IMR-90 (cell line): ENCODE measurements around the gene COG4. TPM values are rescaled to one million over a fixed set of nuclear protein-coding genes. Genes with fewer than 3 reads are reported as not detected.
A peak's percentile ranks its signal among the peaks of the same experiment; 100 is the strongest.

Experiments
- ATAC-seq: fragments of 200-7000 bp; cut with Tn5 transposase; 2 replicates; pipeline ENCODE4 v1.9.1; 2020; ENCODE audit warnings: low read depth, mild to moderate bottlenecking, moderate library complexity
- BruUV-seq: library from RNA; stranded (reverse); fragments of 400-500 nt; replicated peaks from 2 replicates; lab custom pipeline; 2021; lab: Mats Ljungman, UMichigan
- CTCF ChIA-PET: fragments of 300-600 bp; formaldehyde crosslinking; extraction: SDS; loops from one replicate; lab custom pipeline; 2021; ENCODE audit warnings: antibody characterized with exemption; lab: Yijun Ruan, JAX
- POLR2A ChIA-PET: fragments of 300-600 bp; sonication (Branson Sonifier 250); formaldehyde crosslinking; loops from one replicate; lab custom pipeline; 2022; ENCODE audit warnings: antibody characterized with exemption; ENCODE audit not compliant: unreplicated experiment; lab: Charles Lee
- DNase-seq: peaks from one replicate; pipeline ENCODE4 v3.0.0; 2013
- H2AFZ ChIP-seq: replicated peaks from 2 replicates; pipeline ENCODE3; 2013; ENCODE audit warnings: low read length, mild to moderate bottlenecking; ENCODE audit not compliant: poor library complexity
- H2AK5ac ChIP-seq: 2 replicates; pipeline ENCODE4 v1.6.1; 2013; ENCODE audit warnings: low read depth, low read length, inconsistent platforms
- H2AK9ac ChIP-seq: replicated peaks from 2 replicates; pipeline ENCODE3; 2013; ENCODE audit warnings: mild to moderate bottlenecking, low read depth, low read length, moderate library complexity; ENCODE audit not compliant: poor library complexity
- H2BK120ac ChIP-seq: 2 replicates; pipeline ENCODE4 v1.6.1; 2013; ENCODE audit warnings: low read depth, low read length, inconsistent platforms
- H2BK15ac ChIP-seq: 3 replicates; pipeline ENCODE4 v1.6.1; 2013; ENCODE audit warnings: low read depth, low read length, inconsistent platforms
- H2BK20ac ChIP-seq: 2 replicates; pipeline ENCODE4 v1.6.1; 2013; ENCODE audit warnings: low read depth, mild to moderate bottlenecking, inconsistent platforms, low read length, moderate library complexity
- H2BK5ac ChIP-seq: 2 replicates; pipeline ENCODE4 v1.6.1; 2013; ENCODE audit warnings: mild to moderate bottlenecking, low read depth, low read length, inconsistent platforms; ENCODE audit not compliant: poor library complexity, severe bottlenecking
- H3K14ac ChIP-seq: replicated peaks from 2 replicates; pipeline ENCODE4 v1.6.1; 2013; ENCODE audit warnings: low read depth, low read length, inconsistent platforms
- H3K18ac ChIP-seq: 2 replicates; pipeline ENCODE4 v1.6.1; 2013; ENCODE audit warnings: low read depth, low read length, control low read depth
- H3K23ac ChIP-seq: 2 replicates; pipeline ENCODE4 v1.6.1; 2013; ENCODE audit warnings: low read depth, low read length, inconsistent platforms
- H3K27ac ChIP-seq: 2 replicates; pipeline ENCODE4 v1.5.1; 2013; ENCODE audit warnings: mild to moderate bottlenecking, control low read depth, low read length; ENCODE audit not compliant: insufficient read depth
- H3K27me3 ChIP-seq: 2 replicates; pipeline ENCODE4 v1.6.1; 2013; ENCODE audit warnings: low read length; ENCODE audit not compliant: control insufficient read depth, insufficient read depth
- H3K36me3 ChIP-seq: 2 replicates; pipeline ENCODE4 v1.6.1; 2013; ENCODE audit warnings: low read length, mixed read lengths; ENCODE audit not compliant: control insufficient read depth, insufficient read depth
- H3K4ac ChIP-seq: 2 replicates; pipeline ENCODE4 v1.6.1; 2013; ENCODE audit warnings: low read depth, low read length, inconsistent platforms
- H3K4me1 ChIP-seq: 2 replicates; pipeline ENCODE4 v1.6.1; 2013; ENCODE audit warnings: low read length, mixed read lengths; ENCODE audit not compliant: control insufficient read depth, insufficient read depth
- H3K4me2 ChIP-seq: 2 replicates; pipeline ENCODE4 v1.6.1; 2013; ENCODE audit warnings: low read depth, mild to moderate bottlenecking, control low read depth, low read length, moderate library complexity
- H3K4me3 ChIP-seq: 2 replicates; pipeline ENCODE4 v1.5.1; 2013; ENCODE audit warnings: low read depth, mild to moderate bottlenecking, control low read depth, low read length, moderate library complexity; ENCODE audit not compliant: insufficient read depth
- H3K56ac ChIP-seq: 2 replicates; pipeline ENCODE4 v1.6.1; 2013; ENCODE audit warnings: low read length, inconsistent platforms; ENCODE audit not compliant: insufficient read depth; ENCODE audit errors: extremely low read depth
- H3K79me1 ChIP-seq, 2 experiments: 2 replicates each; pipeline ENCODE4 v1.6.1; 2013; ENCODE audit warnings: low read length in 2 of 2, inconsistent platforms in 1 of 2, low read depth in 1 of 2
- H3K9ac ChIP-seq: 2 replicates; pipeline ENCODE4 v1.6.1; 2013; ENCODE audit warnings: low read depth, low read length, control low read depth
- H3K9me1 ChIP-seq: 2 replicates; pipeline ENCODE4 v1.6.1; 2013; ENCODE audit warnings: low read length, inconsistent platforms; ENCODE audit not compliant: insufficient read depth
- H3K9me3 ChIP-seq: 2 replicates; pipeline ENCODE4 v1.6.1; 2013; ENCODE audit warnings: low read length; ENCODE audit not compliant: control insufficient read depth, insufficient read depth
- H4K20me1 ChIP-seq: 2 replicates; pipeline ENCODE4 v1.6.1; 2013; ENCODE audit warnings: low read length, inconsistent platforms; ENCODE audit not compliant: insufficient read depth
- H4K5ac ChIP-seq: 2 replicates; pipeline ENCODE4 v1.6.1; 2013; ENCODE audit warnings: mild to moderate bottlenecking, low read depth, low read length, control low read depth
- H4K8ac ChIP-seq, 2 experiments: 2 replicates each; pipeline ENCODE4 v1.6.1; 2013; ENCODE audit warnings: low read depth in 2 of 2, low read length in 2 of 2, control low read depth in 1 of 2, inconsistent platforms in 1 of 2
- H4K91ac ChIP-seq: 2 replicates; pipeline ENCODE4 v1.6.1; 2013; ENCODE audit warnings: low read depth, low read length, inconsistent platforms; ENCODE audit not compliant: insufficient read depth
- CEBPB ChIP-seq: IDR thresholded peaks from 2 replicates; pipeline ENCODE4 v1.6.1; 2012; ENCODE audit warnings: low read depth, low read length, improper control_type of control experiment
- CHD1 ChIP-seq: IDR thresholded peaks from 2 replicates; pipeline ENCODE4 v1.6.1; 2012; ENCODE audit warnings: low read depth, low read length, improper control_type of control experiment
- FOS ChIP-seq: fragments of 150-350 bp; IDR thresholded peaks from 2 replicates; pipeline ENCODE4 v1.6.1; 2016; ENCODE audit warnings: low read depth, low read length
- MAFK ChIP-seq: IDR thresholded peaks from 2 replicates; pipeline ENCODE4 v1.6.1; 2012; ENCODE audit warnings: low read depth, low read length, improper control_type of control experiment
- MAZ ChIP-seq: IDR thresholded peaks from 2 replicates; pipeline ENCODE4 v1.6.1; 2012; ENCODE audit warnings: low read depth, mild to moderate bottlenecking, low read length, improper control_type of control experiment, moderate library complexity, borderline replicate concordance
- RCOR1 ChIP-seq: IDR thresholded peaks from 2 replicates; pipeline ENCODE4 v1.6.1; 2012; ENCODE audit warnings: mild to moderate bottlenecking, low read length, improper control_type of control experiment; ENCODE audit not compliant: insufficient replicate concordance
- WGBS, 2 experiments: methylation state at CpG; one replicate each; pipeline versions ENCODE4 v1.1.5 to v1.1.7; 2013; ENCODE audit warnings: missing lambda C conversion rate in 2 of 2; ENCODE audit not compliant: insufficient read length in 1 of 2; ENCODE audit errors: extremely low coverage in 2 of 2; 5-methylcytosine and 5-hydroxymethylcytosine counted together
- dilution Hi-C: fragments of 300-500 bp; cut with HindIII; formaldehyde crosslinking; loops from one replicate; pipeline ENCODE4 v1.14.3; 2018; ENCODE audit warnings: low sequenced_read_pairs; ENCODE audit not compliant: unreplicated experiment
- in situ Hi-C: fragments of 300-500 bp; cut with MboI; formaldehyde crosslinking; loops from 3 replicates; pipeline ENCODE4 v1.14.3; 2019; ENCODE audit warnings: low sequenced_read_pairs, inconsistent platforms, mixed read lengths
- intact Hi-C: fragments of 100-400 bp; cut with micrococcal nuclease; formaldehyde crosslinking; loops from 2 replicates; pipeline ENCODE4 v1.10.0; 2022
- polyA plus RNA-seq, 3 experiments: library from polyadenylated mRNA; depleted of rRNA; stranded (reverse); fragments of >200 nt; gene quantifications; 2 replicates each; pipeline ENCODE4 v1.2.3, GENCODE V29; 2012; ENCODE audit warnings: low replicate concordance in 1 of 3
- total RNA-seq: library from RNA; depleted of rRNA; stranded (reverse); fragments of >200 nt; gene quantifications from 2 replicates; pipeline ENCODE4 v1.2.3, GENCODE V29; 2012

The COG4 gene
- total and polyA plus RNA-seq, 2 of the 4 experiments (the other 2 are of a cell fraction), result 47.5 to 96.1 TPM

GRCh38 chr16:70433458-70434103, 89.8 kb downstream of the COG4 start:
- in situ Hi-C loops, result no loop called here

More at GRCh38 chr16:70433458-70434103, 89.8 kb downstream of the COG4 start:
- H3K4me1 ChIP-seq, result peaks cover 48% of the 10 kb centered on the region
- peak overlapping the region; percentile 37; the same call in 1 of the 2 replicates for H3K4me2 ChIP-seq
- H2AK9ac ChIP-seq, result no peak overlapping the region
- BruUV-seq, result no TSS peak
- intact Hi-C loops, result no loop called here
- H2BK15ac ChIP-seq, result no peak overlapping the region
- peaks cover 4% of the 10 kb centered on the region; the same call in 1 of the 2 replicates for H3K36me3 ChIP-seq
- H4K20me1 ChIP-seq, result peaks cover 65% of the 10 kb centered on the region
- no peak overlapping the region for H4K5ac ChIP-seq
- H3K14ac ChIP-seq, result peak overlapping the region; percentile 63
- H3K9me1 ChIP-seq, result peaks cover 46% of the 10 kb centered on the region
- no peak overlapping the region for H2BK5ac ChIP-seq
- H2BK120ac ChIP-seq, result 0 out of 2 replicates have a peak overlapping the region, but pooled peaks have one; percentile 24
- peak overlapping the region; percentile 51 for H3K23ac ChIP-seq
- H3K27me3 ChIP-seq, result no peaks in the 10 kb centered on the region
- H2AFZ ChIP-seq, result no peak overlapping the region
- 86% methylated on average over 1 of the region's 5 CpGs; no CpG with 5 or more reads in 1 of the 2 experiments for WGBS, 2 experiments
- DNase-seq (peak; percentile 87), ATAC-seq (peak; percentile 36)
- dilution Hi-C loops, result no loop called here
- H3K9me3 ChIP-seq, result no peaks in the 10 kb centered on the region
- no peak overlapping the region for H3K4me3 ChIP-seq
- peak overlapping the region in 1 of 2 experiments; percentile 51; a peak in 1 of 4 replicates for H4K8ac ChIP-seq
- peak overlapping the region; percentile 7; the same call in 1 of the 2 replicates for H3K27ac ChIP-seq
- H3K9ac ChIP-seq, result no peak overlapping the region
- no peak overlapping the region; the same call in 1 of the 2 replicates for H3K56ac ChIP-seq
- 0 out of 2 replicates have a peak overlapping the region, but pooled peaks have one; percentile 27 for H4K91ac ChIP-seq
- ChIA-PET POLR2A (interaction anchor here (1.5 kb wide), 1 partner anchor 52 kb away, joined by 4 read pairs; no protein-coding TSS in a partner anchor), CTCF (interaction anchor here (0.9 kb wide), 1 partner anchor 51 kb away, joined by 3 read pairs; no protein-coding TSS in a partner anchor)
- peak overlapping the region; percentile 67 for H3K4ac ChIP-seq
- TF ChIP-seq RCOR1, result peak; percentile 61
- peak; percentile 48; the same call in 1 of the 2 replicates for TF ChIP-seq FOS
- no peak for TF ChIP-seq CHD1
- TF ChIP-seq MAZ, result no peak
- 0 out of 2 replicates have a peak, but pooled peaks have one; percentile 25 for TF ChIP-seq MAFK
- peak; percentile 5; the same call in 1 of the 2 replicates for TF ChIP-seq CEBPB
- peak overlapping the region; percentile 84 for H2AK5ac ChIP-seq
- H2BK20ac ChIP-seq, result no peak overlapping the region
- peaks cover 27 to 86% of the 10 kb centered on the region in 2 experiments for H3K79me1 ChIP-seq
- no peak overlapping the region for H3K18ac ChIP-seq
